T-cell (primary cell): ENCODE measurements around the gene PRKAR1B. TPM values are rescaled to one million over a fixed set of nuclear protein-coding genes. Genes with fewer than 3 reads are reported as not detected.
A peak's percentile ranks its signal among the peaks of the same experiment; 100 is the strongest.

ENCODE experiments used
- ATAC-seq, 4 experiments: fragments of 200-7000 bp in 3 of 4; fragments of 150-1000 bp in 1 of 4; cut with Tn5 transposase; replicated peaks in 1 of 4; 1 replicate in 3 of 4; 2 replicates in 1 of 4; pipeline ENCODE4 v1.10.0; 2021; ENCODE audit warnings: moderate library complexity in 3 of 4, mild to moderate bottlenecking in 2 of 4, moderate number of reproducible peaks in 1 of 4
- CTCF ChIA-PET, 2 donors: fragments of 300-600 bp; sonication (Branson Sonifier 250); formaldehyde crosslinking; loops; one replicate each; lab custom pipeline; 2022; ENCODE audit warnings: antibody characterized with exemption in 2 of 2; lab: Charles Lee
- POLR2A ChIA-PET, 2 donors: fragments of 300-600 bp; sonication (Branson Sonifier 250); formaldehyde crosslinking; loops; one replicate each; lab custom pipeline; 2022; ENCODE audit warnings: antibody characterized with exemption in 2 of 2; lab: Charles Lee
- DNase-seq, 35 experiments: peaks; one replicate each; pipeline versions ENCODE4 v3.0.0 to v3.0.0-alpha.2; 2013 to 2023
- H3K27ac ChIP-seq: one replicate; pipeline ENCODE4 v1.5.1; 2013; ENCODE audit warnings: low read length
- H3K27me3 ChIP-seq, 2 experiments: replicated peaks in 1 of 2; 1 replicate in 1 of 2; 2 replicates in 1 of 2; pipeline versions ENCODE4 v1.6.1 to v1.7.0; 2013; ENCODE audit warnings: low read length in 1 of 2, mixed read lengths in 1 of 2; ENCODE audit not compliant: control insufficient read depth in 2 of 2, insufficient read depth in 2 of 2; ENCODE audit errors: extremely low read depth in 1 of 2
- H3K36me3 ChIP-seq, 2 donors: 1 replicate in 1 of 2; 2 replicates in 1 of 2; pipeline versions ENCODE4 v1.6.1 to v1.7.0; 2013; ENCODE audit warnings: low read length in 1 of 2; ENCODE audit not compliant: control insufficient read depth in 2 of 2, insufficient read depth in 1 of 2; ENCODE audit errors: extremely low read depth in 1 of 2
- H3K4me1 ChIP-seq, 2 experiments: 1 replicate in 1 of 2; 2 replicates in 1 of 2; pipeline versions ENCODE4 v1.6.1 to v1.7.0; 2013; ENCODE audit warnings: low read length in 2 of 2, mixed read lengths in 1 of 2; ENCODE audit not compliant: insufficient read depth in 2 of 2, control insufficient read depth in 1 of 2; ENCODE audit errors: extremely low read depth in 1 of 2
- H3K4me3 ChIP-seq, 2 donors: 1 replicate in 1 of 2; 2 replicates in 1 of 2; pipeline versions ENCODE4 v1.5.1 to v1.7.0; 2013; ENCODE audit warnings: mild to moderate bottlenecking in 2 of 2, low read length in 1 of 2, moderate library complexity in 1 of 2; ENCODE audit not compliant: control insufficient read depth in 1 of 2; ENCODE audit errors: extremely low read depth in 1 of 2
- H3K9me3 ChIP-seq: 2 replicates; pipeline ENCODE4 v1.7.0; 2013
- H3K27ac Mint-ChIP-seq, 2 donors: one replicate each; pipeline ENCODE4 v1.8.0; 2020 to 2021; ENCODE audit warnings: mild to moderate bottlenecking in 2 of 2, mixed read lengths in 2 of 2
- H3K27me3 Mint-ChIP-seq, 2 donors: one replicate each; pipeline ENCODE4 v1.8.0; 2021 to 2022; ENCODE audit warnings: mixed read lengths in 2 of 2
- H3K36me3 Mint-ChIP-seq: one replicate; pipeline ENCODE4 v1.8.0; 2021; ENCODE audit warnings: mixed read lengths
- H3K4me1 Mint-ChIP-seq, 3 donors: one replicate each; pipeline ENCODE4 v1.8.0; 2020 to 2022; ENCODE audit warnings: mixed read lengths in 3 of 3, mild to moderate bottlenecking in 1 of 3
- H3K4me3 Mint-ChIP-seq, 3 donors: one replicate each; pipeline ENCODE4 v1.8.0; 2020 to 2022; ENCODE audit warnings: mild to moderate bottlenecking in 3 of 3, mixed read lengths in 3 of 3, moderate library complexity in 3 of 3
- H3K9me3 Mint-ChIP-seq, 3 donors: one replicate each; pipeline ENCODE4 v1.8.0; 2020 to 2022; ENCODE audit warnings: mixed read lengths in 3 of 3
- WGBS: methylation state at CpG from one replicate; pipeline ENCODE4 v1.1.5; 2013; ENCODE audit warnings: missing lambda C conversion rate; ENCODE audit not compliant: insufficient coverage; 5-methylcytosine and 5-hydroxymethylcytosine counted together
- total RNA-seq, 35 experiments: library from RNA in 6 of 35; stranded (reverse) in 6 of 35; fragments of 120-200 nt in 1 of 35; gene quantifications; one replicate each; pipeline versions ENCODE4 v1.2.1 to v1.2.4 and lab custom pipeline; 2013 to 2026

PRKAR1B gene
- total RNA-seq, 5 donors from 2014 or later (not counting 1 experiment from before 2014, with no cell fraction given): 20.7 to 35.4 (median 24.4) TPM

DNA sequence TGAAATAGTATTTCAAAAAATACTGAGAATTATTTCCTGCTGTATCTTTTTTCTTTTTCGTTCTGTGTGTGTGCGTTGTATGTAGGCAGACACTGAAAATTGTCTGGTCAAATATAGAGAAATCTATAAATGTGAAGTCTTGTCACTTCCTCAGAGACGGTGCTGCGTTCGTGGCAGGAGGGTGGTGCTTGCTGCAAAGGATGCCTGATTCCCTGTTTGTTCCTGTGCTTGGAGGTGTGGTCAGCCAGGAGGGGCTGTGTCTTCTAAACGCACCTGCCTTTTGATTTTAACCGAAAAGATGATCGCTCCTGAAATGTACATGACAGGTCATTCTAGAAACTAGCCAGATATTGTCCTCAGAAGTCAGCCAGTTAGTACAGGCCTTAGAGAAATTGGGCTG, 32.5 kb upstream of the PRKAR1B start:
- Mint-ChIP-seq H3K27me3 (no peaks in the 10 kb centered on the region), H3K27ac (no peak overlapping the region), H3K4me3 (no peak overlapping the region), H3K4me1 (no peaks in the 10 kb centered on the region), H3K36me3 (peaks cover 37% of the 10 kb centered on the region), H3K9me3 (no peaks in the 10 kb centered on the region)
- ChIA-PET CTCF (no interaction called here), POLR2A (no interaction called here)
- Histone ChIP-seq H3K36me3 (peaks cover 23 to 53% of the 10 kb centered on the region in 2 donors), H3K27me3 (no peaks in the 10 kb centered on the region), H3K27ac (no peak overlapping the region), H3K4me3 (no peak overlapping the region), H3K9me3 (no peaks in the 10 kb centered on the region), H3K4me1 (no peaks in the 10 kb centered on the region)
- no peak for ATAC-seq
- whole genome bisulfite sequencing: 94% methylated on average over 6 of the region's 8 CpGs
- DNase-seq: no peak

DNA sequence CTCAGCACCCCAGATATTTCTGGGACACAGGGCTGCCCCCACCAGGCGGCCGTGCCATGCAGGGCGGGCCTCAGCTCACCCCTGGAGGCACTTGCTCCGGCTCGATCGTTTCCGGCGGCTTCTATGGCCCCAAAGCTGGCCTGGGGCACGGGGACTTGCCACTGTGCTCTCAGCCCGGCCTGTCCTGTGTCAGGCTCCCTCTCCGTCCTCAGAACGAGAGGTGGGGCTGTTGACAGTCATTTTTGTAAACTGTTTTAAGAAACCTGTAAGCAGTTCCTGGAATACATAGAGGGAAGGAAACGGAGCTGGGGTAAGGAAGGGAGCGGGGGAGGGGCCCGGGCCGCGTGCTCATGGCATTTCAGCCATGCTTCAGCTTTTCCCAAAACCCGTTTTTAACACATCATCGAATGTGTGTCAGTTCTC, 30.7 kb upstream of the PRKAR1B start:
- Mint-ChIP-seq H3K9me3 (no peaks in the 10 kb centered on the region), H3K36me3 (peaks cover 50% of the 10 kb centered on the region), H3K4me3 (no peak overlapping the region), H3K27me3 (no peaks in the 10 kb centered on the region), H3K4me1 (no peaks in the 10 kb centered on the region), H3K27ac (no peak overlapping the region)
- ChIA-PET POLR2A (no interaction called here), CTCF (no interaction called here)
- H3K27ac ChIP-seq: no peak overlapping the region
- 95% methylated on average over 13 of the region's 19 CpGs for WGBS
- H3K4me3 ChIP-seq: no peak overlapping the region
- DNase-seq (no peak), ATAC-seq (no peak)
- no peaks in the 10 kb centered on the region for H3K9me3 ChIP-seq
- no peaks in the 10 kb centered on the region for H3K27me3 ChIP-seq
- H3K36me3 ChIP-seq: peaks cover 12 to 43% of the 10 kb centered on the region in 2 donors
- H3K4me1 ChIP-seq: no peaks in the 10 kb centered on the region

- ChIA-PET CTCF (no interaction called here), POLR2A (no interaction called here)
- H3K27ac Mint-ChIP-seq: no peak overlapping the region
- no peaks in the 10 kb centered on the region for H3K9me3 Mint-ChIP-seq
- no peaks in the 10 kb centered on the region for H3K4me1 ChIP-seq
- no peak for DNase-seq
- ATAC-seq: no peak
- H3K27ac ChIP-seq: no peak overlapping the region
- H3K36me3 ChIP-seq: peaks cover 12 to 46% of the 10 kb centered on the region in 2 donors
- WGBS: 96% methylated on average over 29 of the region's 35 CpGs
- no peaks in the 10 kb centered on the region for H3K4me1 Mint-ChIP-seq
- no peaks in the 10 kb centered on the region for H3K27me3 ChIP-seq
- peaks cover 54% of the 10 kb centered on the region for H3K36me3 Mint-ChIP-seq
- no peak overlapping the region for H3K4me3 Mint-ChIP-seq
- no peaks in the 10 kb centered on the region for H3K27me3 Mint-ChIP-seq
- no peak overlapping the region for H3K4me3 ChIP-seq
- H3K9me3 ChIP-seq: no peaks in the 10 kb centered on the region
Observed at GRCh38 chr7:756928-757560, 30.0 kb upstream of the PRKAR1B start.

DNA sequence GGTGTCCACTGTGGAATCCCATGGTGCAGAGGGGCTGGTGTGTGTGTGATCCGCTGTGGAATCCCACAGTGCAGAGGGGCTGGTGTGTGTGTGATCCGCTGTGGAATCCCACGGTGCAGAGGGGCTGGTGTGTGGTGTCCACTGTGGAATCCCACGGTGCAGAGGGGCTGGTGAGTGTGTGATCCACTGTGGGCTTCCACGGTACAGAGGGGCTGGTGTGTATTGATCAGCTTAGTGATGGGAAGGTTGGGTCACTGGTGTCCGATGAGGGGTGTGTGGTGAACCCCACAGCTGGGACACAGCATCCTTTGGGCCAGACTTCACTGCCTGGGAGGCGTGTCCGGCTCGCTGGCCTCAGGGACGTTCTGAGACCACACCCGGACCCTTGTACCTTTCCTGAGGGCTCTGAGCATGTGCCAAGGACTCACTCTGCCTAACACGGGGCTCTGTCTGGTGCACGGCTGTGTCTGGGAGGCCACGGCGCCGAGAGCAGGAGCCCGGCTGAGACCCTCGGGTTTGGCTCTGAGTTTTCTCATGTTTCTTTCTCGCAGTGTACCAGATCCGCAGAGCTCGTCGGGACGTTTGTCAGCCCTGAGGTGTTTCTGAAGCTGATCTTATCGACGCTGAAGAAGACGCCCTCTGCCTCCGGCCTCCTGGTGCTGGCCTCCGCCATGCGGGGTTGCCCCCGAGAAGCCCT, 29.3 kb upstream of the PRKAR1B start:
- peaks cover 57% of the 10 kb centered on the region for H3K36me3 Mint-ChIP-seq
- no peaks in the 10 kb centered on the region for H3K9me3 Mint-ChIP-seq
- POLR2A ChIA-PET: no interaction called here
- ATAC-seq (no peak), DNase-seq (no peak)
- Histone ChIP-seq H3K4me3 (no peak overlapping the region), H3K9me3 (no peaks in the 10 kb centered on the region), H3K27ac (no peak overlapping the region), H3K27me3 (no peaks in the 10 kb centered on the region), H3K4me1 (no peaks in the 10 kb centered on the region), H3K36me3 (peaks cover 7 to 44% of the 10 kb centered on the region in 2 donors)
- no peaks in the 10 kb centered on the region for H3K27me3 Mint-ChIP-seq
- no peak overlapping the region for H3K4me3 Mint-ChIP-seq
- WGBS: 96% methylated on average over 30 of the region's 30 CpGs
- H3K4me1 Mint-ChIP-seq: no peaks in the 10 kb centered on the region
- no peak overlapping the region for H3K27ac Mint-ChIP-seq
- CTCF ChIA-PET: no interaction called here

DNA sequence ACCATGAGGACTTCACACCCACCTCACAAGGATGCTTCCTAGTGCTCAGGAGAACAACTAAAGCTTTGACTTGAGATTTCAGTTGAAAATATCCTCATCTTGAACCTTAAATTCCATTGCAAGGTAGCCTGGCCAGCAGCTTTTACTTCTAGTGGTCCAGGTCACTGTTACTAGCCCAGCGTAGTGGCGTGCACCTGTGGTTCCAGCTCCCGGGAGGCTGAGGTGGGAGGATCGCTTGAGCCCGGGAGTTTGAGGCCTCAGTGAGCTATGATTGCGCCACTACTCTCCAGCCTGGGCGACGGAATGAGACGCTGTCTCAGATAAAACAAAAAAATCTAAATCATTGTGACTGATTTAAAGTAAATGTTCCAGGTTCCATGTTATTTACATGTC, 28.3 kb upstream of the PRKAR1B start:
- Histone ChIP-seq H3K4me3 (no peak overlapping the region), H3K4me1 (no peaks in the 10 kb centered on the region), H3K27ac (no peak overlapping the region), H3K36me3 (peaks cover 6 to 47% of the 10 kb centered on the region in 2 donors), H3K9me3 (no peaks in the 10 kb centered on the region), H3K27me3 (no peaks in the 10 kb centered on the region)
- ATAC-seq (no peak), DNase-seq (no peak)
- ChIA-PET POLR2A (no interaction called here), CTCF (no interaction called here)
- Mint-ChIP-seq H3K9me3 (no peaks in the 10 kb centered on the region), H3K27me3 (no peaks in the 10 kb centered on the region), H3K27ac (peak overlapping the region in 1 of 2 donors; percentile 57), H3K4me1 (no peaks in the 10 kb centered on the region), H3K36me3 (peaks cover 55% of the 10 kb centered on the region), H3K4me3 (no peak overlapping the region)
- WGBS: 93% methylated on average over 5 of the region's 9 CpGs

GRCh38 chr7:754531-755412, 27.7 kb upstream of the PRKAR1B start:
- H3K9me3 Mint-ChIP-seq: no peaks in the 10 kb centered on the region
- 96% methylated on average over 49 of the region's 49 CpGs for WGBS
- no peak for DNase-seq
- no peak for ATAC-seq
- H3K27me3 Mint-ChIP-seq: no peaks in the 10 kb centered on the region
- ChIA-PET POLR2A (no interaction called here), CTCF (no interaction called here)
- no peaks in the 10 kb centered on the region for H3K27me3 ChIP-seq
- H3K27ac ChIP-seq: no peak overlapping the region
- H3K4me3 ChIP-seq: no peak overlapping the region
- no peaks in the 10 kb centered on the region for H3K4me1 Mint-ChIP-seq
- peaks cover 49% of the 10 kb centered on the region for H3K36me3 Mint-ChIP-seq
- no peak overlapping the region for H3K27ac Mint-ChIP-seq
- H3K36me3 ChIP-seq: peaks cover 10 to 46% of the 10 kb centered on the region in 2 donors
- no peaks in the 10 kb centered on the region for H3K9me3 ChIP-seq
- H3K4me1 ChIP-seq: no peaks in the 10 kb centered on the region
- no peak overlapping the region for H3K4me3 Mint-ChIP-seq
